ENCODE data around the gene IL19. TPM values are rescaled to one million over a fixed set of nuclear protein-coding genes. Genes with fewer than 3 reads are reported as not detected.

Gene IL19
- total and polyA plus RNA-seq, 2 donors from 2014 or later = 0.41 to 3.6 TPM

- DNase-seq (no peak), FAIRE-seq (no peak)
- H3K27ac ChIP-seq (ENCODE audit: low read depth in 2 of 2, low read length in 2 of 2) = no peak overlapping the region
- H3K9ac ChIP-seq (ENCODE audit: low read length in 3 of 3) = no peak overlapping the region
- no peaks in the 10 kb centered on the region for H3K27me3 ChIP-seq (ENCODE audit: control insufficient read depth, insufficient read depth, low read length)
- H3K36me3 ChIP-seq (ENCODE audit: control insufficient read depth in 2 of 3, insufficient read depth in 3 of 3, low read length in 3 of 3) = no peaks in the 10 kb centered on the region
- no peak overlapping the region for H3K4me3 ChIP-seq (ENCODE audit: low read length in 3 of 3)
- no peaks in the 10 kb centered on the region for H3K9me3 ChIP-seq (ENCODE audit: control insufficient read depth in 2 of 3, insufficient read depth in 1 of 3, low read length in 3 of 3)
- intact Hi-C loops (cut with DNase I) = no loop called here
- no peak for TF ChIP-seq CTCF (IDR thresholded peaks at IDR 0.05; ENCODE audit: borderline replicate concordance, extremely low read depth, insufficient read depth)
- H3K4me1 ChIP-seq (ENCODE audit: control insufficient read depth in 2 of 3, insufficient read depth in 2 of 3, low read depth in 1 of 3, low read length in 3 of 3) = no peaks in the 10 kb centered on the region
Measured at GRCh38 chr1:206867716-206868115, 97.1 kb downstream of the IL19 start.

GRCh38 chr1:206868264-206868663 is 97.7 kb downstream of the IL19 start:
- intact Hi-C loops (cut with DNase I) = no loop called here
- Histone ChIP-seq H3K27me3 (ENCODE audit: control insufficient read depth, insufficient read depth, low read length) (no peaks in the 10 kb centered on the region), H3K9me3 (ENCODE audit: control insufficient read depth in 2 of 3, insufficient read depth in 1 of 3, low read length in 3 of 3) (no peaks in the 10 kb centered on the region), H3K4me3 (ENCODE audit: low read length in 3 of 3) (no peak overlapping the region), H3K9ac (ENCODE audit: low read length in 3 of 3) (no peak overlapping the region), H3K4me1 (ENCODE audit: control insufficient read depth in 2 of 3, insufficient read depth in 2 of 3, low read depth in 1 of 3, low read length in 3 of 3) (no peaks in the 10 kb centered on the region), H3K27ac (ENCODE audit: low read depth in 2 of 2, low read length in 2 of 2) (no peak overlapping the region), H3K36me3 (ENCODE audit: control insufficient read depth in 2 of 3, insufficient read depth in 3 of 3, low read length in 3 of 3) (no peaks in the 10 kb centered on the region)
- TF ChIP-seq CTCF (IDR thresholded peaks at IDR 0.05; ENCODE audit: borderline replicate concordance, extremely low read depth, insufficient read depth) = no peak
- no peak for DNase-seq
- FAIRE-seq = no peak

- no peak overlapping the region for H3K27ac ChIP-seq (ENCODE audit: low read depth in 2 of 2, low read length in 2 of 2)
- H3K4me1 ChIP-seq (ENCODE audit: control insufficient read depth in 2 of 3, insufficient read depth in 2 of 3, low read depth in 1 of 3, low read length in 3 of 3) = no peaks in the 10 kb centered on the region
- no peaks in the 10 kb centered on the region for H3K27me3 ChIP-seq (ENCODE audit: control insufficient read depth, insufficient read depth, low read length)
- intact Hi-C loops (cut with DNase I) = no loop called here
- H3K36me3 ChIP-seq (ENCODE audit: control insufficient read depth in 2 of 3, insufficient read depth in 3 of 3, low read length in 3 of 3) = no peaks in the 10 kb centered on the region
- no peak for DNase-seq
- H3K4me3 ChIP-seq (ENCODE audit: low read length in 3 of 3) = no peak overlapping the region
- no peaks in the 10 kb centered on the region for H3K9me3 ChIP-seq (ENCODE audit: control insufficient read depth in 2 of 3, insufficient read depth in 1 of 3, low read length in 3 of 3)
- no peak overlapping the region for H3K9ac ChIP-seq (ENCODE audit: low read length in 3 of 3)
- FAIRE-seq = no peak
- no peak for TF ChIP-seq CTCF (IDR thresholded peaks at IDR 0.05; ENCODE audit: borderline replicate concordance, extremely low read depth, insufficient read depth)
Measured at GRCh38 chr1:206872139-206872538, 101.6 kb downstream of the IL19 start.

GRCh38 chr1:206873603-206874188 is 103.1 kb downstream of the IL19 start:
- Histone ChIP-seq H3K4me3 (ENCODE audit: low read length in 3 of 3) (no peak overlapping the region), H3K9me3 (ENCODE audit: control insufficient read depth in 2 of 3, insufficient read depth in 1 of 3, low read length in 3 of 3) (peaks cover 0 to 6% (median 0%) of the 10 kb centered on the region in 3 donors), H3K4me1 (ENCODE audit: control insufficient read depth in 2 of 3, insufficient read depth in 2 of 3, low read depth in 1 of 3, low read length in 3 of 3) (no peaks in the 10 kb centered on the region), H3K27me3 (ENCODE audit: control insufficient read depth, insufficient read depth, low read length) (no peaks in the 10 kb centered on the region), H3K36me3 (ENCODE audit: control insufficient read depth in 2 of 3, insufficient read depth in 3 of 3, low read length in 3 of 3) (no peaks in the 10 kb centered on the region), H3K9ac (ENCODE audit: low read length in 3 of 3) (no peak overlapping the region), H3K27ac (ENCODE audit: low read depth in 2 of 2, low read length in 2 of 2) (no peak overlapping the region)
- intact Hi-C loops (cut with DNase I) = no loop called here
- no peak for TF ChIP-seq CTCF (IDR thresholded peaks at IDR 0.05; ENCODE audit: borderline replicate concordance, extremely low read depth, insufficient read depth)
- DNase-seq (no peak), FAIRE-seq (no peak)
